PFSK-1 (cell line): ENCODE data around the gene RARS1.

Source experiments
- FOXP2 ChIP-seq: optimal IDR thresholded peaks from 2 replicates; pipeline ENCODE3; 2011; ENCODE audit warnings: borderline replicate concordance, control low read depth, inconsistent platforms; ENCODE audit not compliant: insufficient read depth; ENCODE audit errors: extremely low read length, extremely low read depth
- POLR2AphosphoS5 ChIP-seq: IDR thresholded peaks from 2 replicates; pipeline ENCODE4 v1.6.1; 2012; ENCODE audit warnings: low read depth, mild to moderate bottlenecking, control low read depth, low read length, moderate library complexity
- REST ChIP-seq, 2 experiments: IDR thresholded peaks; 2 replicates each; pipeline versions ENCODE4 v1.6.1 to v1.8.0; 2011 to 2012; ENCODE audit warnings: low read depth in 2 of 2, low read length in 2 of 2, control low read depth in 1 of 2, inconsistent platforms in 1 of 2, mild to moderate bottlenecking in 1 of 2, moderate library complexity in 1 of 2; ENCODE audit not compliant: insufficient read depth in 1 of 2
- SIN3A ChIP-seq: IDR thresholded peaks from 2 replicates; pipeline ENCODE4 v1.6.1; 2012; ENCODE audit warnings: mild to moderate bottlenecking, low read length, moderate library complexity, borderline replicate concordance; ENCODE audit not compliant: insufficient read depth
- TAF1 ChIP-seq: IDR thresholded peaks from 2 replicates; pipeline ENCODE4 v1.6.1; 2012; ENCODE audit warnings: low read length, control low read depth, borderline replicate concordance; ENCODE audit not compliant: insufficient read depth

The RARS1 gene

DNA sequence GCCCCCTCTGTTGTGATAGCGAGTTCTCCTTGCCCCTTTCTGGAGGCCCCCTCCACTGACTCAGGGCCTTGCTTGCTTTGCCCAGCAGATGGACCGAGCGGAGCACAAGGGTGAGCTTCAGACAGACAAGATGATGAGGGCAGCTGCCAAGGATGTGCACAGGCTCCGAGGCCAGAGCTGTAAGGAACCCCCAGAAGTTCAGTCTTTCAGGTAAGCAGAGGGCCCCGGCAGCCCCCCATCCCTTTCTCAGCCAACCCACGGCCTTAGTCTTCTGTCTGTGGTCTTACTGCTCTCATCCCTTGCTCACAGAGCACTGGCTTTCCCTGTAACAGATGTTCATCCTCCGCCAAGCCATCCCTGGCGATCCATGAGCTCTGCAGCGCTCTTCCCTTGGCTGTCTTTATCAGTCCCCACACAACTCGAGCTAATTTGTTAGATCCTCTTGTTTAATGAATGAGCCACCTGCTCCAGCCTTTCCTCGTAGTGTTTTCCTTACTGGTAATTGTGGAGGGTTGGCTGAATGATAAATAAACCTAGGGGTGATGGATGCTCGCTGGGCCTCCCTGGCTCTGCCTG, 18.4 kb upstream of the RARS1 start:
- TF ChIP-seq REST (IDR thresholded peaks at IDR 0.05; ENCODE audit: insufficient read depth in 1 of 2, low read depth in 2 of 2, low read length in 2 of 2) (no peak), POLR2AphosphoS5 (no peak), SIN3A (no peak), FOXP2 (no peak), TAF1 (no peak)

DNA sequence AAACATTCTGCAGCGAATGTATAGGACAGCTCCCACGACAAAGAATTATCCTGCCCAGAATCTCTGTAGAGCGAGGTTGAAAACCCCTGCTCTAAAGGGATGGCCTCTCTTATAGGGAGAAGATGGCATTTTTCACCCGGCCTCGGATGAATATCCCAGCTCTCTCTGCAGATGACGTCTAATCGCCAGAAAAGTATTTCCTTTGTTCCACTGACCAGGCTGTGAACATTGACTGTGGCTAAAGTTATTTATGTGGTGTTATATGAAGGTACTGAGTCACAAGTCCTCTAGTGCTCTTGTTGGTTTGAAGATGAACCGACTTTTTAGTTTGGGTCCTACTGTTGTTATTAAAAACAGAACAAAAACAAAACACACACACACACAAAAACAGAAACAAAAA, 17.4 kb upstream of the RARS1 start:
- no peak for TF ChIP-seq SIN3A
- TF ChIP-seq REST (IDR thresholded peaks at IDR 0.05; ENCODE audit: insufficient read depth in 1 of 2, low read depth in 2 of 2, low read length in 2 of 2), result no peak
- no peak for TF ChIP-seq POLR2AphosphoS5
- no peak for TF ChIP-seq TAF1
- TF ChIP-seq FOXP2, result no peak

DNA sequence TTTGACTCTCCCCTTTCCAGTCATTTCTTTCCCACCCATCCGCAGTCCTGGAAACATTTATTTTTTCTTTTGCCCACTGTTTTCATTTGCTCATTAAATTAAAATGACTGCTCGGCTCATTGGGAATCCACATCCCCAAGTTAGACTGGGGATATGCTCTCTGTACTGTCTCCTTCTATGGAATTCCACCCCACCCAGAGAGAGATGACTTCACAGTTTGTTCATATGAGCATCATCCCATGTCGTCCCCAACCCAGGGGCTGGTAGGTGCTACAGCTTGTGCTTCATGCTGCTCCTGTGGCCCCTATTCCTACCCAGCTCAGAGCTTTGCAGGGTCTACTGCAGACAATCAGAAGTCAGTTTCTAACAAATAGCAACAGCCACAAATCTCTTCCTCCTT, 16.5 kb upstream of the RARS1 start:
- TF ChIP-seq FOXP2 (no peak), POLR2AphosphoS5 (no peak), SIN3A (no peak), REST (IDR thresholded peaks at IDR 0.05; ENCODE audit: insufficient read depth in 1 of 2, low read depth in 2 of 2, low read length in 2 of 2) (no peak), TAF1 (no peak)

DNA sequence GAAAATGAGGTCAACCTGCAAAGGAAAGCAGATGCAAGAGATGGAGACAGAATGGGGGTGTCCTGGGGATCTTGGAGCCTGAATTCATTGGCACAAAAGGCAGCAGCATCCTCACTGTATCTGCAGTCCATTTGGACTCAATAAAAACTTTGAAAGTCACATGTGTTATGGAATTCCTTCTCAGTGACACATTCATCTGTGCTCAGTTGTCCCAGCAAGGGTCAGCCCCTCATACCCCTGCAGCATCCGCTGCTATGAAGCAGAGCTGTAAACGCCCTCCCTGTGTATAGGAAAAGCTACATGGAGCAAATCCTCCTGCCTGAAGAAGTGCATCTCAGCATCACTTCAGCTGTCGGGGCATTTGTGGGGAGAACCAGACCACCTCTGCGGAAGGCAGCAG, 14.5 kb upstream of the RARS1 start:
- TF ChIP-seq TAF1 (no peak), SIN3A (no peak), REST (IDR thresholded peaks at IDR 0.05; ENCODE audit: insufficient read depth in 1 of 2, low read depth in 2 of 2, low read length in 2 of 2) (no peak), FOXP2 (no peak), POLR2AphosphoS5 (no peak)

GRCh38 chr5:168472329-168472728, 13.9 kb upstream of the RARS1 start:
- TF ChIP-seq REST (IDR thresholded peaks at IDR 0.05; ENCODE audit: insufficient read depth in 1 of 2, low read depth in 2 of 2, low read length in 2 of 2) (no peak), FOXP2 (no peak), POLR2AphosphoS5 (no peak), TAF1 (no peak), SIN3A (no peak)
